Suppressor macrophage (primary cell): ENCODE results near the gene HSD3B7.

Experiments
- DNase-seq, 4 experiments: peaks; one replicate each; pipeline ENCODE4 v3.0.0-alpha.2; 2020 to 2022

The HSD3B7 gene

DNA sequence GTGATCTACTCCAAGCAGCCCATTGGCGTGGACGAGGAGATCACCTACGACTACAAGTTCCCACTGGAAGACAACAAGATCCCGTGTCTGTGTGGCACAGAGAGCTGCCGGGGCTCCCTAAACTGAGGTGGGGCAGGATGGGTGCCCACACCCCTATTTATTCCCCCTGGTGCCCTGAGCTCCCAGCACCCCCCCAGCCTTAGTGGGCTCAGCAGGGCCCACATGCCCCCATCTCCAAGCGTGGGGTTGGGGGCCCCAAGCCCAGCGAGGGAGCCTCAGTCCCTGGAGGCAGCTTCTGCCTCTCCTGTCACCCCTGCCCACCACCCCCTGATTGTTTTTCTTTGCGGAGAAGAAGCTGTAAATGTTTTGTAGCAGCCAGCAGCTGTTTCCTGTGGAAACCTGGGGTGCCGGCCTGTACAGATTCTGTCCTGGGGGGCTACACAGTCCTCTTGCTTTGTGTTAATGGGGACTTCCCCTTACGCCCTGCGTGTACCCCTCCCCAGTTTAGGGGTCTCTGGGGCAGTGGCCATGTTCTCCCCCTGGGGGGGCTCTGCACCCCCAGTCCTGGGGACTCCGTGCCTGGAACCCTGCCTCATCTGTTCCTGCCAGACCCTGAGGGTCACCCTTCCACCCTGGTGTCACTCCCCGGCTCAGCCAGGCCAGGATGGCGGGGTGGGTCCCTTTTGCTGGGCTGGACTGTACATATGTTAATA lies 953 bp upstream of the HSD3B7 start:
- DNase-seq = no peak

DNA sequence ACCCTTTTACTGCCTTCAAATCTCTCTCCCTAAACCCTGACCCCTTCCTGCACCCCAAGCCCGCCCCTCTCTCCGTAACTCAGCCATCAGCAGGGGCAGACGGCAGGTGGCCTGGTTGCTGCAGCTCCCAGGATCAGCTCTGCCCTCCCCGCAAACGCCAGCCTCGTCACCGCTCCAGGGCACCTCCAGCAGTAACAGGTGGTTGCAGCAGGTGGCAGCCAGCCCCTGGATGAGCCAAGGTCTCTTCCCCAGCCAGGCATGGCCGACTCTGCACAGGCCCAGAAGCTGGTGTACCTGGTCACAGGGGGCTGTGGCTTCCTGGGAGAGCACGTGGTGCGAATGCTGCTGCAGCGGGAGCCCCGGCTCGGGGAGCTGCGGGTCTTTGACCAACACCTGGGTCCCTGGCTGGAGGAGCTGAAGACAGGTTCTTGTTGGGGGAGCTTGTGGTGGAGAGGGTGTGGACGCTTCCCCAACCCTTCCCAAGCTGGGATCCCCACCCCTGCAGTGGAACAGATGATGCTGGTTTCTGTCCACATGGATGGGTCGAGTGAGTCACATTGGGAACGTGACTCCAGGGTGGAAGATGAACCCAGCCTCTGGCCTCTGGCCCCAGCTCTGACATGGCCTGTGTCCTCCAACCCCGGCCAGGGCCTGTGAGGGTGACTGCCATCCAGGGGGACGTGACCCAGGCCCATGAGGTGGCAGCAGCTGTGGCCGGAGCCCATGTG lies 558 bp downstream of the HSD3B7 start:
- DNase-seq = peak in 2 of 4 experiments; percentile 42 to 51

DNA sequence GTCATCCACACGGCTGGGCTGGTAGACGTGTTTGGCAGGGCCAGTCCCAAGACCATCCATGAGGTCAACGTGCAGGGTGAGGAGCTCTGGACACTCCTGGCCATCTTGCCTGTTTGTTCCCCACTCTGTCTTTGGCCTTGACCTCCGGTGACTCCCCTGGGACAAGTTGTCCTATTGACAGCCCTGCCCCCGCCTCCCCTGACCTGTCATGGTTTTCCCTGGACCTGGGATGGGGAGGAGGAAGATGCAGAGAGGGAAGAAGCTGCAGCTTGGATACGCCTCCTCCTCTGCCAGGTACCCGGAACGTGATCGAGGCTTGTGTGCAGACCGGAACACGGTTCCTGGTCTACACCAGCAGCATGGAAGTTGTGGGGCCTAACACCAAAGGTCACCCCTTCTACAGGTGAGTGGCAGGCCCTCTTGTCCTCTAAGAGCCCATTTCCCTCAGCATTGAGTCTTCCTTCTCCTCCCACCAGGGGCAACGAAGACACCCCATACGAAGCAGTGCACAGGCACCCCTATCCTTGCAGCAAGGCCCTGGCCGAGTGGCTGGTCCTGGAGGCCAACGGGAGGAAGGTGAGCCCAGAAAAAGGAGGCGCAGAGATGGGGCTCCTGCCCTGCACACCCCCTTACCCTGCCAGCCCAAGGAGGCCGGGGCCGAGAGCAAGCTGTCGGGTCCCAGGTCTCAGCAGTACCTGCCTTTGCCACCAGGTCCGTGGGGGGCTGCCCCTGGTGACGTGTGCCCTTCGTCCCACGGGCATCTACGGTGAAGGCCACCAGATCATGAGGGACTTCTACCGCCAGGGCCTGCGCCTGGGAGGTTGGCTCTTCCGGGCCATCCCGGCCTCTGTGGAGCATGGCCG lies 1.4 kb downstream of the HSD3B7 start:
- DNase-seq = no peak

DNA sequence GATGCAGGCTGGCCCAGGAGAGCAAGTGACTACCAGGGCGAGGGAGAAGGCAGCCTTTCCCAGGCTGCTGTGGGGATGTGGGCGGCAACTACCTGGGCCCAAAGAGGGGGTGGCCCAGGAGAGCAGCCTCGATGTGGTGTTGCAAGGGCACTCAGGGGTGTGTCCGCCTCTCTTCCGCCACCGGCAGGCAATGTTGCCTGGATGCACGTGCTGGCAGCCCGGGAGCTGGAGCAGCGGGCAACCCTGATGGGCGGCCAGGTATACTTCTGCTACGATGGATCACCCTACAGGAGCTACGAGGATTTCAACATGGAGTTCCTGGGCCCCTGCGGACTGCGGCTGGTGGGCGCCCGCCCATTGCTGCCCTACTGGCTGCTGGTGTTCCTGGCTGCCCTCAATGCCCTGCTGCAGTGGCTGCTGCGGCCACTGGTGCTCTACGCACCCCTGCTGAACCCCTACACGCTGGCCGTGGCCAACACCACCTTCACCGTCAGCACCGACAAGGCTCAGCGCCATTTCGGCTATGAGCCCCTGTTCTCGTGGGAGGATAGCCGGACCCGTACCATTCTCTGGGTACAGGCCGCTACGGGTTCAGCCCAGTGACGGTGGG lies 2.7 kb downstream of the HSD3B7 start:
- no peak for DNase-seq

DNA sequence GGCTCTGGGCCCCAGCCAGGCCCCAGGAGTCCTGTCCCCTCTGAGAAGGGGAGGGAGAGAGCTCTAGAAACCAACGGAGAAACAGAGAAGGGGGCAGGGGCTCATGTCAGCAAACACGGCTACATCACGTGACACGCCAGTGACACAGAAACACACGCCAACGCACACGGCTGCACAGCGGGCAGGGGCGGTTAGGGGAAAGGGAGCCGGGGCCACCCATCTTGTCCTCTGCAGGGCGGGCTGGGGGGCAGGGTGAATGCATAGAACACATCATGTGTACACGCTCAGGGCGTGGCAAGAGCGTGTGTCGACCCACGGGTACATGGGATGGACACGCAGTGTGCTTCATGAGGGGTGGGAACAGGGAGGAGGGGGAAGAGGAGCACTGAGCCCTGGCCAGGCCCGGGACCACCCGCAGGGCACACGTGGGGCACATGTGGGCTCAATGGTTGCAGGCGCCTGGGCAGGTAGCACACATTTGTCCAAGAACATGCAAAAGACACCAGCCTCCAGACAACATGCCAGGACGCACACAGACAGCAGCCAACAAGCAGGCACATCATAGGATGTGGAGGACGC lies 4.6 kb downstream of the HSD3B7 start:
- DNase-seq = no peak

DNA sequence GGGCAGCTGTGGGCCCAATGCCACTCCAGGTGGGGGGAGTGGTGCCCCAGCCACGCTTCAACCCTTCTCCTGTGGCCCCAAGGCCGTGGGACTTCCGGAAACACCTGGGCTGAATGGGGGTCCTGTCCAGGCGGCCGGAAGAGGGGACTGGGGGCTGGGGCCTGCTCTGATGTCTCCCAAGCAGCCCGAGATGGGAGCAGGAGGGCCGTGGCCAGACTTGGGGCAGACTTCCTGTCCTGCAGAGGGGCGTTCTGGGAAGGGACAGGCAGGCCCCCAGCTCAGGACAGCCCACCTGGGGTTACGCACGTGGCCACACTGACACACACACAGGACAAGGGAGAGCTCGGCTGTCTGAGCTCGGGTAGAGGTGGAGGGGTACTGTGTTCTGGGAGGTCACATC lies 5.1 kb downstream of the HSD3B7 start:
- no peak for DNase-seq

DNA sequence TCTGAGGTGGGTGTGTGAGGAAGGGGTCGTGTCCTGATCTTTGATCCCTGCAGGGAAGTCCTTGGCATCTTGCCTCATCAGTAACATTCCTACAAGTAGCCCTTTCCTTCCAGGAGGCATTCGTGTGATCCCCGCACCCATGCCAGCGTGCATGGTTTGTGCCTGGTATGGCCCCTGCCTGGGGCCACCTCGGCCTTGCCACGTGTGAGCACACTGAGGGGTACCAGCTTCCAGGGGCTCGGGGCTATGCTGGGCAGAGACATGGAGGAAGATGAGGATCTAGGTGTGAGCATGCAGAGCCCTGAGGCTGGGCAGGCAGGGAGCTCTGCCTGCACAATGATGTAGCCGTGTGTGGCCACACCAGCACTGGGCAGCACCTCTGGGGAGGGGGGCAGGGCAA lies 6.0 kb downstream of the HSD3B7 start:
- DNase-seq = no peak

DNA sequence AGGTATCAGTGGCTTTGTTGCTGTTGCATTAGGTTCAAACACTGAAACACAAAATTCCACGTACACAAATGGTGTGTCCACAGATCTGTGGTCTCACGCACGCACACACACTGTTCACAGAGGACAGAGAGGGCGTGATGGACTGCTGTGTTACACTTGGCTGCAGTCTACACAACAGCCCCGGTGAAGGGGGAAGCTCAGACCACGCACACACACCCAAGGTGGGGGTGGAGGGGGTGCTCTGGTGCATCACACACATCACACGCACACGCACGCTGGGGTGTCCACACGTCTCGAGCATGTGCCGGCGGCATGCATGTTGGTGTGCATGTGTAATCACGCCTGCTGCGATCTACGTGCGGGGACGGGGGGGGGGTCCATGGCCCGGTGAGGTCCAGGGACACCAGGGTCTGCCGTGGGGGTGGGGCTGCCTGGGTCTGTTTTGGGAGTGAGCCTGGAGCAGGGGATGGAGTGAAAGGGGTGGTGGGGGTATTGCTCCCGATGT lies 7.3 kb downstream of the HSD3B7 start:
- no peak for DNase-seq

DNA sequence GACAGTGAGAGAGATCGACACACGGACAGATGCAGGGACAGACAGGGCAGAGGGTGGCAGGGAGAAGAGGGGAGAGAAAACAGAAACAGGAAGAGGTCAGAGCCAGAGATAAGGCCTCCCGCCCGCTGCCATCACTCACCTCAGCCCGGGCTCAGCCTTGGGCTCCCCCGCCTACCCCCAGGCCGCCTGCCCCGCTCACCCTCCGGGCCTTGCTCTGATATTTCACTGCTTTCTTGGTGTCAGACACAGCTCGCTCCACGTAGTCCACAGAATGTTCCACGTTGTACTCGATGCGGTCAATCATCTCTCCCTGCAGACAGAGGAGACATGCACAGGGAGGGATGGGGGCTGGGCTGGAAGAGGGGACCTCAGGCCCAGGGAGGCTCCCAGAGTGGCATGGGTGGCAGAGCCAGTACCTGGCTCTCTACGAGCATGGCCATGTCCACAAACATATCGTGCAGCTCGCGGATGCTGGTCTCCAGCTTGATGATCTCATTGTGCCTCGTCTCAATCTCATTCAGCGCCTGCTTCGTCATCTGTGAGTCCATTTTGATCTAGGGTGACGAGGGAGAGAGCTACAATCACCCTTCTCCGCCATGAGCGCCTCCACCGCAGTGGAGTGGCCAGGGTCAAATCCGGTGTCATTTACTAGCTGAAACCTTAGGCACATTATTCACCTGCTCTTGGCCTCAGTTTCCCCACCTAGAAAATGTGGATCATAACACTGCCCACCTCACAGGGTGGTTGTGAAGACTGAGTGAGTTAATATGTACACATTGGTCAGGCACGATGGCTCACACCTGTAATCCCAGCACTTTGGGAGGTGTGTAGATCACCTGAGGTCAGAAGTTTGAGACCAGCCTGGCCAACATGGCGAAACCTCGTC lies 8.2 kb downstream of the HSD3B7 start:
- peak in 1 of 4 experiments; percentile 28 for DNase-seq

DNA sequence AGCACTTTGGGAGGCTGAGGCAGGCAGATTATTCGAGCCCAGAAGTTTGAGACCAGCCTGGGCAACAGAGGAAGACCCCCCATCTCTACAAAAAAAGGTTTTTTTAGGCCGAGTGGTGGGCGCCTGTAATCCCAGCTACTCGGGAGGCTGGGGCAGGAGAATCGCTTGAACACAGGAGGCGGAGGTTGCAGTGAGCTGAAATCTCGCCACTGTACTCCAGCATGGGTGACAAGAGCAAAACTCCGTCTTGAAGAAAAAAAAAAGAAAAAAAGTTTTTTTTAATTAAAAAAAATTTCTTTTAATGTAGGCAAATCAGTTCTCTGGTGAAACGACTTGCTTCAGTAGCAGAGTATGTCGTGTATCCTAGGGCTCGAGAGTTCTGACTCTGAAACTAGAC lies 10.9 kb downstream of the HSD3B7 start:
- DNase-seq = no peak

DNA sequence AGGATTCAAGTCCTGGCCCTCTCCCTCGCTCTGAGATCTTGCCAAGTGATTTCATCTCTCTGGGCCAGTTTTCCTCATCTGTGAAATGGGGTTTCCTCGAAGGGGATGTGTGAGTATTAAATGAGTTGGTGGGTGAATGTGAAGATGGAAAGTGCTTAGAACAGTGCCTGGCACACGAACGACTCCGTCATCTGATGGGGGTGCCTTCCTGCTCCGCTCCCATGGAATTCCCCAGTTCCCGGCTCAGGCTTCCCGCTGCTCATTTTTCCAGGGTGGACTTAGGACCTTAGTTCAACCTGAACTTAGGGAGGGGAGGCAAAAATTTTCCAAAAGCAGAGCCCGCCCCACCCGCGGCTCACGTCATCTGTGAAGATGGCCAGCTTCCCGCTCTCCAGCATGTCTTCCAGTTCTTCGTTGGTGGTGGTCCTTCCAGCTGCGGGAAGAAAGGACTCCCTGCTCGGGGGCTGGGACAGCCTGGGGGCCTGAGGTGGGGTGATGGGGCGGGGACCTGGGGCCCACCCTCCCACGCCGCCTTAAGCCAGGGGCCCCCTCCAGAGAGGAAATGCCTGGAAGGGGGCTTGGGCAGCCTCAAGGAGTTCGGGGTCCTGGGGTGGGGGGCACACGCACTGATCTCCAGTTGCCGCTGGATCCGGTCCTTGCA lies 11.4 kb downstream of the HSD3B7 start:
- DNase-seq = peak in 1 of 4 experiments; percentile 34

DNA sequence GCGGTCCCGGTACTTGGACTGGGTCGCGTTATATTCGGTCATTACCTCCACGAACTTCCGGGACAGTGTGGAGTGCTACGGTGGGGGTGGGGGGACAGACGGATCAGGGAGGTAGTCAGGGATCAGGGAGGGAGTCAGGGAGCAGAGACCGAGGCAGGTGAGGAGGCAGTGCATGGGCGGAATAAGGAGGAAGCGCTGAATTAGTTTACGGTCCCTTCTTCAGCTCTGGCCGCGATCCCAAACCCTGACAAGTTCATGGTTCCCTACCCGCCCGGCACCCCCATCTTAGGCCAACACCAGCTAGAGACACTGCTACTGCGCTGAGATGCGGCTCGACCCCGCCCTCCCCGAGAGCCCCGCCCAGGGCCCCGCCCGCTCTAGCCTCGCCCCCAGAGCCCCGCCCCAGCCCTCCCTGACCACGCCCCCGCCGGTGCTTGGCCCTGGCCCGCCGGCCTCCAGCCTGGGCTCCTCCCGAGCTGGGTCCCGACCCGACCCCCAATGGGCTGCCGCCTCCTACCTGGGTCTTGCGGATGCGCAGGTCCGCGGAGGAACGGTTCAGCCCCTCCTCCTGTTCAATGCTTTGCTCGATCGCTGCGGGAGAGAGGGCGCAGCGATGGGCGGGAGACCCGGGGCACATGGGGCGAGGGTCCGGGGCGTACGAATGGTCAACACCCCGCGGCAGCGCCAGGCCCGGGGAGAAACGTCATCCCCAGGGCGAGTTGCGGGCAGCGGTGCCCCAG lies 12.1 kb downstream of the HSD3B7 start:
- peak; percentile 87 to 97 (median 93) for DNase-seq

DNA sequence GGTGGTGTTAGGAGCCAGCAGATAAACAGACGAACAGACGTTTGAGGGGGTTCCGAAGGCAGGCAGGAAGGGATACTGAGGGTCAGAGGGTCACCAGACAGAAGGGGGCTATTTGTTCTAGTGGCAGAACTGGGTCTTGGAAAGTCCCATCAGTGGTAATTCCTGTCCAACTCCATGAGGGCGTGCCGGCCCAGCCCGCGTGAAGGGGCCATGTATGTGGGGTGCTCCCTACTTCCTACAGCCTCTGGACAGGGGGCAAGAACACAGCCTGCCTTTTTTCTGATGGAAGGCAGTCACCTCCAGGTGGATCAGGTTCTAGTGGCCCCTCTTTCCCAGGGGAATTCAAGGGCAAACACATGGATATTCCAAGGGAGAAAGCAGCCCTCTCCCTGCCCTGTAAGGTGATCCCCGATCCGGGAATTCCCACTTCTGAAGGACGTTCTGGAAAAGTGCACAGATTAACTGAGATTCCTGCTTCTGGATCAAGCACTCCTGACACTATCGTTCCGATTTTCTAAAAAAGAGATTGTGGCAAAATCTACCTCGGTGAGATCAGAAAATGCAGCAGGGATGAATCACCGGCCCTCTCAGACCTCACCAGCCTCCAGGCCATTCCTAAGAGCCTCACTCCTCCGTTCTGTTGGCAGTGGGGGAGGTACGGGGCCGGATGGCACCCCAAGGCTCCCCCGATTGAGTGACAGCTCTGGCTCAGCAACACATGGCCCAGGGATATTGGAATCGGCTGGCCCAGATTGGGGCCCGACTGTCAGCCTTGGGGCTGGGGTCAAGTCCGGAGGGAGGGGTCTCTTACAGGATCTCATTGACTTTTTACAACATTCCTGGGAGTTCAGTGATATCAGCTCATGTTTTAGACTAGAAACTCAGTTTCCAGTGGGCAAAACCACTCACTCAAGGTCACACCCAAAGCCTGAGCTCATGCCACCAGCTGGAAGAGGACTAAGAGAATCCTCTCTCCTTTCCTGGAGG lies 13.0 kb downstream of the HSD3B7 start:
- no peak for DNase-seq

DNA sequence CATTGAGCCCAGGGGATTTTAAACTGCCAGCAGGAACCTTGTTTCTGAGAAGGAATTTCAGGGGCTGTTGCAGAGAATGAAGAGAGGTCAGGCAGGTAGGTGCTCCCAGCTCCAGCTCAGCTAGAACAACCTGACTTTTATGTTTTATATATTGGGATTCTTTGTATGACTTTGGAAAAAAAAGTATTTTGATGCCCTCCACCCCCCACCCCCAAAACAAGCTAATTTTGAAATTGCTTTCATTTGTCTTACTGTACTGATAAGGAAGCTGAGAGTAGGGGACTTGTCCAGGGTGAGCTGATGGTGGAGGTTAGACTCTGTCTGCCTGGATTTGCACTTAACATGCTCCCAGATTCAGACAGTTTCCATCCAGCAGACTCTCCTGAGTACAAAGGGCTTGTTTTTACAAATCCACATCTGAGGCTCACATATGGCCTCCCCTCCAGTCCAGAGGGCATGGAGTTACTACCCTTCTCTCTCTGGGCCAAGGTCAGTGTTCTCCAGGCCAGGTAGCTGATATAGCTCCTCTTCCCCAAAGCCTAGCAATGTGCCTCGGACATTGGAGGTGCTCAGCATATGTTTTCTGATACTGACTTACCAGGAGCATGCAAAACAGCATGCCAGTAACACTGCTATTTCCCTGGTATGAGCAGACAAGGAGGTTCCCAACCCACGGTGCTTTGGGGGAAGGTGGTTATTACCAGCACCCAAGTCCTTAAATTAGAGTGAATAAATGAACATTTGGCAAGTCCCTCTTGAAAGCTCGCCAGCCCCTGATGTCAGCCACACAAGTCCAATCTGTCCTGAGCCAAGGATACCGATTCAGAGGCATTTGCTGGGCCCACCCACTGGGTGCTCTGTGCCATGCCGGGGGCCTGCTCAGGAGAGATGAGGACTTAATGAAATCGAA lies 14.1 kb downstream of the HSD3B7 start:
- DNase-seq = no peak

DNA sequence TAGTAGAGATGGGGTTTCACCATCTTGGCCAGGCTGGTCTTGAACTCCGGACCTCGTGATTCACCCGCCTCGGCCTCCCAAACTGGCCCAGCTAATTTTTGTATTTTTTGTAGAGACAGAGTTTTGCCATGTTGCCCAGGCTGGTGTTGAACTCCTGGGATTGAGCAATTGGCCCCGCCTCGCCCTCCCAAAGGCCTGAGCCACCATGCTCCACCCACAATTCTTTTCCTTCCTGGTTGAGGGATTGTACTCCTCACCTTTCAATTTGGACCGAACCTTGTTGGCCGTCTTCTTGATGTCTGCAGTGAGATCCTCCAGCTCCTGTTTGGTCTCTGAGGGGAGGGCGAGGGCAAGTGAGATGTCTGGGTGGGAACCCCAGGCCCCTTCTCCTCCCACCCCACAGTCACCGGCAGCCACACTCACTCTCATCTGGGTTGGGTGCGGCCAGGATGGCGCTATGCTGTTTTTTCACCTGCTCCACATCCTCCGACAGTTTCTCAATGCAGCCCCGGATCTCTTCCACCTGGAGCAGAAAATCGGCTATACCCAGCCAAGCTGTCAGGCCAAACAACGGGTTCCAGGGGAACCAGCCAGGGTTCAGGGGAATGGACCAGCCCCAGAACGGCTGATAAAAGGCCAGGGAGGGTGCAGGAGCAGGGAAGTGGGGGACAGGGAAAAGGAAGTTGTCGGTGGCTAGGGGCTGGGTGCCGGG lies 15.8 kb downstream of the HSD3B7 start:
- peak in 2 of 4 experiments; percentile 43 to 49 for DNase-seq

DNA sequence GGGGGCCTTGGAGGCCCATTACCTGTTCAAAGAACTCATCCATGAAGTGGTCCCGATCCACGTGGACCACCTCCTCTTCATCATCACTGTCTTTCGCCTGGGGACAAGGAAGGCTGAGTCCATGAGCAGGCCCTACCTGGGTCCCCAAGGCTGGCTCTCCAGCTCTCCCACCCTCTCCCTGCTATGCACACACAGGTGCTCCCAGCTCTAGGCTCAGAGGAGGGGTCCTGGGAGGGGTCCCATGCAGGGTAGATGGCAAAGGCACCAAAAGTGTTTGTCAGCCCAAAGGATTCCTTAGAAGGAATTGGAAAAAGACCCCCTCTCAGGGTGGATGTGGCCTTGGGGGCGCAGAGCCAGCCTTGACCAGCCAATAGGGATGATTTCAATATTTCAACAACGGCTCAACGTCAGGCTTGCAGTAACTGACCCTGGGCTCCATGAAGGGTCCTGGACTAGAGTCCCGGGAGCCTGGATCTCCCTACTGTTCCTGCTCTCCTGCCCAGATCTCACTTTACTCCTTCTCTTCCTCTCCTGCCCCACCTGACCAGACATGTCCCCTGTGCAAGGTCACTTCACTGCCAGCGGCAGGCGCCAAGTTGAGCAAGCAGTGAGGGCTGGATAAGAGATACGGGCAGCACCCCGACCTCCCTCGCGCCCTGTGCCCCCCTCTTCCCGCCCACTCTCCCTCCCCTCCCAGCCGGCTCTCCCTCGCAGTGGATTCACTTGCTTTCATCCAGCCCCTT lies 16.7 kb downstream of the HSD3B7 start:
- DNase-seq = no peak
